GM12874 (cell line): ENCODE measurements around the gene HAO1.

ENCODE experiments used
- TF ChIP-seq, protein P1 (sequence below): IDR thresholded peaks from 2 replicates; pipeline ENCODE4 v1.5.1; 2011; ENCODE audit warnings: low read depth, mild to moderate bottlenecking, control low read depth, low read length, moderate library complexity; ENCODE audit not compliant: insufficient read depth

Gene HAO1

DNA sequence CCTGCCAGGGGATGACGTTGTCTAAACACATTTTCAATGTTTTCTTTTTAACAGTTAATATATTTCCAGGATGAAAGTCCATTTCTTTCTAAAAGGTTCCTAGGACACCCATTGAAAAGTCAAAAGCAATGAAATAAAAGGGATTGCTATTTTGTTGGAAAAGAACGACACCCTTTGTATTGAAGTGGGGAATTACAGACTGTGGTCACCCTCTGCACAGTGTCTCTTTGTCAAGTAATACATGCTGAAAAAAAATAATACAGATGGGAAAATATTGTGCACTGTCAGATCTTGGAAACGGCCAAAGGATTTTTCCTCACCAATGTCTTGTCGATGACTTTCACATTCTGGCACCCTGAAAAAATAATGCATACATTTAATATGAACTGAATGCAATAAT is 56.9 kb downstream of the HAO1 start:
- TF ChIP-seq, protein P1, sequence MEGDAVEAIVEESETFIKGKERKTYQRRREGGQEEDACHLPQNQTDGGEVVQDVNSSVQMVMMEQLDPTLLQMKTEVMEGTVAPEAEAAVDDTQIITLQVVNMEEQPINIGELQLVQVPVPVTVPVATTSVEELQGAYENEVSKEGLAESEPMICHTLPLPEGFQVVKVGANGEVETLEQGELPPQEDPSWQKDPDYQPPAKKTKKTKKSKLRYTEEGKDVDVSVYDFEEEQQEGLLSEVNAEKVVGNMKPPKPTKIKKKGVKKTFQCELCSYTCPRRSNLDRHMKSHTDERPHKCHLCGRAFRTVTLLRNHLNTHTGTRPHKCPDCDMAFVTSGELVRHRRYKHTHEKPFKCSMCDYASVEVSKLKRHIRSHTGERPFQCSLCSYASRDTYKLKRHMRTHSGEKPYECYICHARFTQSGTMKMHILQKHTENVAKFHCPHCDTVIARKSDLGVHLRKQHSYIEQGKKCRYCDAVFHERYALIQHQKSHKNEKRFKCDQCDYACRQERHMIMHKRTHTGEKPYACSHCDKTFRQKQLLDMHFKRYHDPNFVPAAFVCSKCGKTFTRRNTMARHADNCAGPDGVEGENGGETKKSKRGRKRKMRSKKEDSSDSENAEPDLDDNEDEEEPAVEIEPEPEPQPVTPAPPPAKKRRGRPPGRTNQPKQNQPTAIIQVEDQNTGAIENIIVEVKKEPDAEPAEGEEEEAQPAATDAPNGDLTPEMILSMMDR, result no peak

DNA sequence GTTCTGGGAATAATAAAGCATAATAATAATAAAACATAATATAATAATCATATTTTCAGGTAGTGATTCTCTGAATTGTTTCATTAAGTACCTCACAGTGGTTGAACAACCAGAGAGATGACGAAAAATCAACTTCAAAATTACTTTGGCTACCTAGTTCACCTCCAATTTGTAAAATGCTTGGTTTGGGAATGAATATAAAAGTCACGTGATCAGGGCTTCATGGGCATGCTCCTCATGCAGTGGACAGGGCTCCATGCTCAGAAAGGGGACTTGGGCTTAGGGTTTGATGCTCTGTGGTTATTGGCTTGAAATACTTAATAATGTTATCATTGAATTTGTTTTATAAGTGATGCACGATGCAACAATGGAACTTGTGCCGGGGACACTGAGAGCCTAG is 58.2 kb downstream of the HAO1 start:
- TF ChIP-seq, protein P1, result no peak

DNA sequence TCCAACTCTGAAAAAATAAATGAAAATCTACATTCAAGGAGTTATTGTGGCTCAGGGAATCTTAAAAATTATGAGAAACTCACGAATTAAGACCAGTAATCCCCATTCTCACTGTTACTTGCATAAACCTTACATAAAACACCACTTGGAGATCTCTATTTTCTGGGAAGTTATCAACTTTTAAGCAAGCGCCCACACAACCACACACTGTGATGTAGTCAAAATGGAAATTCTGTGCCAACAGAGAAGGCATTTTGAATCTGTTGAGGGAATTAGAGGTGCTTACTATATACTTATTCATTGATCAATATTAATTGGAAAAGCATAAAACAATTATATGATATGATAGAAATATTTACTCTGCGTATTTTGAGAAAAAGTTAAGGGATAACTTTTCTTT is 58.7 kb downstream of the HAO1 start:
- TF ChIP-seq, protein P1, result no peak

DNA sequence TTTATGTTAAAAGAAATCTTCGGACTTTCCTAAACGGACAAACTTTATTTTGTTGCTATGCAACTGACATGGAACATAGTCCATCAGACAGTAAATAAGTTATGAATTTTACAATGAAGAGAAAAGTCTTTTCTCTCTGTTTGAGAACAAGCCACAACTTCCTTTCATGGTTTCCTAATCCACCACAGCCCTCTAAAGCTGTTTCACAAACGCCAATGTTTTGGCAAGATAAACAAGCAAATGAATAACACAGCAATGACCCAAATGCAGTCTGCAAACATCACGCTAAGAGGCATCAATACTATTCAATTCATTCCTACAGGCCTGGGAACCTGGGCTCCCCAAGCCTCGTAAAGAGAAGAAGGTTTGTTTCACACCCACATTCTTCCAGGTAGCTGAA is 60.4 kb downstream of the HAO1 start:
- TF ChIP-seq, protein P1, result no peak

DNA sequence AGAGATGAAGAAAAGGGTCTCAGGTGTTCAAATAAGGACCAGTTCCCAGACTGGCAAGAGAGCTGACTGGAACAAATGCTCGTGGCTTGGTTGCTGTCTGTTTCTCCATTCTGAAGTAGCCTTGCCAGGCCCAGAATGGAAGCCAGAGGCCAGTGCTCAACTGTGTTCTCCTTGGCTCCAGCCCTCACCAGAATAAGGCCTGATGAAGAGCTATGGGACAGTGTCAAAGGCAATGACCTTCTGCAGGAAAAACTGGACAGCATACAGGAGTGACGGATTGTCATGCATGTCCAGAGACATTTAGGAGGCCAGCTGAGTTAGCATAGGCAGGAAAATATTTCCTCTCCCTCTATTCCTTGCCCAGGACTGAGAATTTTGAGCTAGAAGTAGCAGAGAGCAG is 72.2 kb downstream of the HAO1 start:
- TF ChIP-seq, protein P1, result no peak

DNA sequence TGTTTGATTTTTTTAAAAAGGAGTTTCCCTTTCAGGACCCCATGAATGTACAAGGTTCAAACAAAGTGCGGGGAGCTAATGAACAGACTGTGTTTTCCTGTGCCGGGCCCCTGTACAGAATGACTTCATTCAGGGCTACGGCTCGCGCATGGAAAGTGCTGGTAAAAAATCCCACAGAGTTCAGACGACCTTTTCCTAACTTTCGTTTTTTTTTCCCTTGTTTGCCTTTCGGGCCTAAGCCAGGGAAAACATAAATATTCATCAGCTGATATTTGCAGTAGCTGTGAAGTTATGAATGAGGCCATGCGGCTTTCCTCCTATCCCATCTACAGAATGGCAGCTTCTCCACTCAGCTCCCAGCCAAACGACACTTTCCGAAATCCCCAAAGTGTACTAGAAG is 74.0 kb downstream of the HAO1 start:
- TF ChIP-seq, protein P1, result no peak

DNA sequence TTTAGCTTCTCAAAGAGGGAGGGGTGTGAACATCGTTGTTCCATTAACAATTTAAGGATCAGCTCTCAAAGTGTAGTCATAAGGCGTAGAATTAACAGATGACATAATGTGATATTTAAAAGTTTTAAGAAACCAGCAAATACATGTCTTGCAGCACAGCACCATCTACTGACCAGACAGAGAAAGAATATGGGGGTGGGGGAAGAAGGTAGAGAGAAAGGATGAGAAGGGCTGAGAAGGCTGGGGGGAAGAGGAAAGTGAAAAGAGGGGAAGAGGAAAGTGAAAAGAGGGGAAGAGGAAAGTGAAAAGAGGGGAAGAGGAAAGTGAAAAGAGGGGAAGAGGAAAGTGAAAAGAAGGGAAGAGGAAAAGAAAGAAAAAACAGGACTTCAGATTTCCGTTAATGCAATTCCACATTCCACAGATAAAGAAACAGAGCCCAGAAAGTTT is 80.9 kb downstream of the HAO1 start:
- TF ChIP-seq, protein P1, result peak; percentile 43; the same call in 1 of the 2 replicates
